ENCODE results near the gene SEC14L3. TPM values are rescaled to one million over a fixed set of nuclear protein-coding genes. Genes with fewer than 3 reads are reported as not detected.

The SEC14L3 gene
- total RNA-seq, 1 experiment from 2014 or later: not detected

GRCh38 chr22:30455075-30455840 is 16.6 kb downstream of the SEC14L3 start:
- H3K18ac ChIP-seq (ENCODE audit: insufficient read length, low read depth, low read length): no peak overlapping the region
- no peak overlapping the region for H2BK20ac ChIP-seq (ENCODE audit: low read depth, low read length, poor library complexity, severe bottlenecking)
- H4K20me1 ChIP-seq (ENCODE audit: control insufficient read depth, insufficient read depth, insufficient read length): no peaks in the 10 kb centered on the region
- no peaks in the 10 kb centered on the region for H3K23me2 ChIP-seq (ENCODE audit: insufficient read length, low read depth, low read length, poor library complexity, severe bottlenecking)
- DNase-seq: no peak
- no peak overlapping the region for H3K4me2 ChIP-seq (ENCODE audit: insufficient read depth, insufficient read length, low read length)
- no peaks in the 10 kb centered on the region for H3K4me1 ChIP-seq (ENCODE audit: insufficient read depth, low read length)
- no peaks in the 10 kb centered on the region for H3K79me2 ChIP-seq (ENCODE audit: insufficient read depth, low read length)
- Mint-ChIP-seq H3K27ac (no peak overlapping the region), H3K36me3 (ENCODE audit: insufficient read depth in 1 of 3, low read depth in 3 of 3) (no peaks in the 10 kb centered on the region), H3K4me3 (no peak overlapping the region), H3K9me3 (no peaks in the 10 kb centered on the region), H3K27me3 (ENCODE audit: low read depth) (peaks cover 10% of the 10 kb centered on the region), H3K4me1 (no peaks in the 10 kb centered on the region)
- no peak overlapping the region for H2BK120ac ChIP-seq (ENCODE audit: low read depth, low read length, poor library complexity, severe bottlenecking)
- H3K27me3 ChIP-seq (ENCODE audit: insufficient read depth, low read length): no peaks in the 10 kb centered on the region
- no peak overlapping the region for H2AFZ ChIP-seq (ENCODE audit: low read length)
- no peak overlapping the region for H4K91ac ChIP-seq (ENCODE audit: insufficient read length, low read depth, low read length)
- H3K23ac ChIP-seq (ENCODE audit: insufficient read length, low read depth, low read length): no peak overlapping the region
- no peak overlapping the region for H2BK5ac ChIP-seq (ENCODE audit: insufficient read length, low read length)
- H3K4ac ChIP-seq (ENCODE audit: low read depth, low read length): no peak overlapping the region
- no peak overlapping the region for H3T11ph ChIP-seq (ENCODE audit: low read length)
- no peak overlapping the region for H3K9ac ChIP-seq (ENCODE audit: extremely low read depth, insufficient read length, low read length)
- H2BK12ac ChIP-seq (ENCODE audit: insufficient read length, low read depth, low read length): no peak overlapping the region
- no peak overlapping the region for H2AK5ac ChIP-seq (ENCODE audit: insufficient read length, low read length)
- no peak overlapping the region for H3K56ac ChIP-seq (ENCODE audit: insufficient read length, low read depth, low read length)
- no peak overlapping the region for H4K5ac ChIP-seq (ENCODE audit: insufficient read length, low read depth, low read length)
- H3K9me3 ChIP-seq (ENCODE audit: control insufficient read depth, low read depth, low read length): no peaks in the 10 kb centered on the region
- no peak overlapping the region for H3K27ac ChIP-seq (ENCODE audit: insufficient read length, low read depth, low read length)
- H3K79me1 ChIP-seq (ENCODE audit: insufficient read depth, low read depth, low read length, poor library complexity, severe bottlenecking): no peaks in the 10 kb centered on the region
- H4K8ac ChIP-seq (replicated peaks; ENCODE audit: insufficient read length, low read depth, low read length): no peak overlapping the region
- no CpG with 5 or more reads among the region's 8 CpGs for WGBS (ENCODE audit: extremely low coverage, insufficient read length, low lambda C conversion rate)
- H3K14ac ChIP-seq (ENCODE audit: insufficient read depth, low read length): no peak overlapping the region
- no peak overlapping the region for H2BK15ac ChIP-seq (ENCODE audit: low read depth, low read length)
- TF ChIP-seq, protein P1, sequence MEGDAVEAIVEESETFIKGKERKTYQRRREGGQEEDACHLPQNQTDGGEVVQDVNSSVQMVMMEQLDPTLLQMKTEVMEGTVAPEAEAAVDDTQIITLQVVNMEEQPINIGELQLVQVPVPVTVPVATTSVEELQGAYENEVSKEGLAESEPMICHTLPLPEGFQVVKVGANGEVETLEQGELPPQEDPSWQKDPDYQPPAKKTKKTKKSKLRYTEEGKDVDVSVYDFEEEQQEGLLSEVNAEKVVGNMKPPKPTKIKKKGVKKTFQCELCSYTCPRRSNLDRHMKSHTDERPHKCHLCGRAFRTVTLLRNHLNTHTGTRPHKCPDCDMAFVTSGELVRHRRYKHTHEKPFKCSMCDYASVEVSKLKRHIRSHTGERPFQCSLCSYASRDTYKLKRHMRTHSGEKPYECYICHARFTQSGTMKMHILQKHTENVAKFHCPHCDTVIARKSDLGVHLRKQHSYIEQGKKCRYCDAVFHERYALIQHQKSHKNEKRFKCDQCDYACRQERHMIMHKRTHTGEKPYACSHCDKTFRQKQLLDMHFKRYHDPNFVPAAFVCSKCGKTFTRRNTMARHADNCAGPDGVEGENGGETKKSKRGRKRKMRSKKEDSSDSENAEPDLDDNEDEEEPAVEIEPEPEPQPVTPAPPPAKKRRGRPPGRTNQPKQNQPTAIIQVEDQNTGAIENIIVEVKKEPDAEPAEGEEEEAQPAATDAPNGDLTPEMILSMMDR (conservative IDR thresholded peaks at IDR 0.05): no peak

Data from H9 (cell line).